PC-3 (cell line): ENCODE data around the gene SUMO3. TPM values are rescaled to one million over a fixed set of nuclear protein-coding genes. Genes with fewer than 3 reads are reported as not detected.

ENCODE experiments used
- ATAC-seq: fragments of 200-7000 bp; cut with Tn5 transposase; 2 replicates; pipeline ENCODE4 v1.9.1; 2020; ENCODE audit warnings: mild to moderate bottlenecking, moderate library complexity
- BruUV-seq: library from RNA; stranded (reverse); fragments of 400-500 nt; replicated peaks from 2 replicates; lab custom pipeline; 2021; lab: Mats Ljungman, UMichigan
- CTCF ChIA-PET: fragments of 300-600 bp; sonication (Branson Sonifier 250); formaldehyde crosslinking; loops from one replicate; lab custom pipeline; 2022; ENCODE audit warnings: antibody characterized with exemption; lab: Charles Lee
- POLR2A ChIA-PET: fragments of 300-600 bp; sonication (Branson Sonifier 250); formaldehyde crosslinking; loops from one replicate; lab custom pipeline; 2022; ENCODE audit warnings: antibody characterized with exemption; ENCODE audit not compliant: unreplicated experiment; lab: Charles Lee
- DNase-seq: peaks from one replicate; pipeline ENCODE4 v3.0.0-alpha.2; 2015
- H2AFZ ChIP-seq: fragments of 300-600 bp; sonication (generic); 2 replicates; pipeline ENCODE4 v1.6.0; 2016; ENCODE audit warnings: antibody characterized with exemption, low read length
- H3F3A ChIP-seq: fragments of 300-600 bp; sonication (generic); one replicate; pipeline ENCODE4 v1.6.0; 2017; ENCODE audit warnings: antibody characterized with exemption, low read length, control low read depth, mild to moderate bottlenecking; ENCODE audit not compliant: unreplicated experiment
- H3K27ac ChIP-seq: fragments of 300-600 bp; sonication (generic); 2 replicates; pipeline ENCODE4 v1.5.1; 2016; ENCODE audit warnings: mild to moderate bottlenecking, low read length
- H3K27me3 ChIP-seq: fragments of 300-600 bp; sonication (generic); 2 replicates; pipeline ENCODE4 v1.6.1; 2016; ENCODE audit warnings: low read length, mixed read lengths
- H3K36me3 ChIP-seq: fragments of 300-600 bp; sonication (generic); 2 replicates; pipeline ENCODE4 v1.6.1; 2016; ENCODE audit warnings: low read depth, mixed run types, low read length, mixed read lengths
- H3K4me1 ChIP-seq: fragments of 300-600 bp; sonication (generic); 2 replicates; pipeline ENCODE4 v1.5.1; 2016; ENCODE audit warnings: low read length; ENCODE audit not compliant: insufficient read depth
- H3K4me2 ChIP-seq: fragments of 300-600 bp; sonication (generic); 2 replicates; pipeline ENCODE4 v1.6.0; 2016; ENCODE audit warnings: low read length
- H3K4me3 ChIP-seq: fragments of 300-600 bp; sonication (generic); 2 replicates; pipeline ENCODE4 v1.5.1; 2016; ENCODE audit warnings: mild to moderate bottlenecking, low read length, mixed read lengths
- H3K79me2 ChIP-seq: fragments of 300-600 bp; sonication (generic); 2 replicates; pipeline ENCODE4 v1.6.1; 2017; ENCODE audit warnings: low read length, mixed read lengths
- H3K9ac ChIP-seq: fragments of 300-600 bp; sonication (generic); 2 replicates; pipeline ENCODE4 v1.6.0; 2016; ENCODE audit warnings: mild to moderate bottlenecking, low read length
- H3K9me2 ChIP-seq: fragments of 300-600 bp; sonication (generic); replicated peaks from 2 replicates; pipeline ENCODE4 v1.6.1; 2016; ENCODE audit warnings: mixed run types, low read length, mixed read lengths
- H3K9me3 ChIP-seq: fragments of 300-600 bp; sonication (generic); 2 replicates; pipeline ENCODE4 v1.6.1; 2016; ENCODE audit warnings: low read length, mixed read lengths
- H4K20me1 ChIP-seq: fragments of 300-600 bp; sonication (generic); 2 replicates; pipeline ENCODE4 v1.6.1; 2016; ENCODE audit warnings: low read length, mixed read lengths
- EZH2 ChIP-seq: fragments of 300-600 bp; sonication (generic); IDR thresholded peaks from one replicate; pipeline ENCODE4 v1.6.1; 2017; ENCODE audit warnings: antibody characterized with exemption, mild to moderate bottlenecking, low read length; ENCODE audit not compliant: unreplicated experiment
- EZH2phosphoT487 ChIP-seq: fragments of 300-600 bp; sonication (generic); IDR thresholded peaks from 2 replicates; pipeline ENCODE4 v1.6.1; 2018; ENCODE audit warnings: mild to moderate bottlenecking, antibody characterized with exemption, low read length, borderline replicate concordance
- intact Hi-C: fragments of 100-400 bp; cut with micrococcal nuclease; formaldehyde crosslinking; loops from 2 replicates; pipeline ENCODE4 v1.9.0; 2023
- total RNA-seq: library from RNA; depleted of rRNA; stranded (reverse); fragments of >200 nt; gene quantifications from 2 replicates; pipeline ENCODE4 v1.2.3, GENCODE V29; 2014
- TF ChIP-seq, protein P1 (sequence below): fragments of 300-600 bp; sonication (generic); conservative IDR thresholded peaks from 2 replicates; pipeline ENCODE4 v1.5.1; 2017; ENCODE audit warnings: antibody characterized with exemption, low read depth, mild to moderate bottlenecking, low read length

SUMO3 gene
- total RNA-seq, 1 experiment from 2014 or later = 242 TPM

DNA sequence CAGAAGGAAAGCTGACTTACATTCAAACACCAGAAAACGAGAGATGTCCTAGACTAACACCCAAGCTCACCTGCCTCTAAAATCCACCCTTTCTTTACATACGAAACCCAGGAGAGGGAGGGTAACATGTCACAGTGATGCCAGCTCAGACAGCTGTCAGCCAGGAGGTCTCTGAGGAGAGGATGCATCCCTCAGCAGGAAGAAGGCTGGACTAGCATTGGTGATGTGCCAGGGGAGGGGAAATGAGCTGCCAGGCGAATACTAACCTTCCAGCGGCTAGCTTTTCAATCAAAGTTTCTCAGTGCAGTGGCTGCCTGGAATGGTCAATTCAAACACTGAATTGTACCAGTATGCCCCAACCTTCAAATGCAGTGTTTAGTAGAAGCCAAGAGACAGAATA lies 12.6 kb downstream of the SUMO3 start:
- intact Hi-C loops = no loop called here

DNA sequence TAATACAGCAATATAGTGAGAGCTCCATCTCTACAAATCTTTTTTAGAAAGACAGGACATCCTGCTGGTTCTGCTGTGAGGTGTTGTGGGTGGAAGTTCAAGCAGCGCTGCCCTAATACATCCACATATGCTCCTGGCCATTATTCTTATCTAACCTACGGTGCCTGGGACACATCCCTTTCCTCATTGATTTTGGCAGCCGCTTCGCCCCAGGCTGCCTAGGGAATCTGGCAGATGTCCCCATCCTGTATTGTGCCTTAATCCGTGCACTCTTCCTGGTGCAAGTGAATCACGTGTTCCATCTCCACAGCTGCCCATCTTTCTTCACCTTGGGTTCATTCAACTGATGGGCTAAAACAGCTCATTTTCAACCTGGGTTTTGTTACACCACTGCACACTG lies 13.1 kb downstream of the SUMO3 start:
- no peak overlapping the region for H2AFZ ChIP-seq
- no peaks in the 10 kb centered on the region for H3K27me3 ChIP-seq
- no peaks in the 10 kb centered on the region for H3K9me3 ChIP-seq
- TF ChIP-seq EZH2 = no peak
- no peak for TF ChIP-seq EZH2phosphoT487
- TF ChIP-seq, protein P1, sequence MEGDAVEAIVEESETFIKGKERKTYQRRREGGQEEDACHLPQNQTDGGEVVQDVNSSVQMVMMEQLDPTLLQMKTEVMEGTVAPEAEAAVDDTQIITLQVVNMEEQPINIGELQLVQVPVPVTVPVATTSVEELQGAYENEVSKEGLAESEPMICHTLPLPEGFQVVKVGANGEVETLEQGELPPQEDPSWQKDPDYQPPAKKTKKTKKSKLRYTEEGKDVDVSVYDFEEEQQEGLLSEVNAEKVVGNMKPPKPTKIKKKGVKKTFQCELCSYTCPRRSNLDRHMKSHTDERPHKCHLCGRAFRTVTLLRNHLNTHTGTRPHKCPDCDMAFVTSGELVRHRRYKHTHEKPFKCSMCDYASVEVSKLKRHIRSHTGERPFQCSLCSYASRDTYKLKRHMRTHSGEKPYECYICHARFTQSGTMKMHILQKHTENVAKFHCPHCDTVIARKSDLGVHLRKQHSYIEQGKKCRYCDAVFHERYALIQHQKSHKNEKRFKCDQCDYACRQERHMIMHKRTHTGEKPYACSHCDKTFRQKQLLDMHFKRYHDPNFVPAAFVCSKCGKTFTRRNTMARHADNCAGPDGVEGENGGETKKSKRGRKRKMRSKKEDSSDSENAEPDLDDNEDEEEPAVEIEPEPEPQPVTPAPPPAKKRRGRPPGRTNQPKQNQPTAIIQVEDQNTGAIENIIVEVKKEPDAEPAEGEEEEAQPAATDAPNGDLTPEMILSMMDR = no peak
- peaks cover 12% of the 10 kb centered on the region for H3K4me1 ChIP-seq
- no peaks in the 10 kb centered on the region for H3F3A ChIP-seq
- peaks cover 13% of the 10 kb centered on the region for H4K20me1 ChIP-seq
- H3K4me2 ChIP-seq = no peak overlapping the region
- H3K36me3 ChIP-seq = peaks cover 59% of the 10 kb centered on the region
- H3K79me2 ChIP-seq = peaks cover 69% of the 10 kb centered on the region
- ChIA-PET CTCF (no interaction called here), POLR2A (no interaction called here)
- intact Hi-C loops = no loop called here
- no peak for DNase-seq
- H3K27ac ChIP-seq = no peak overlapping the region
- no peak overlapping the region for H3K4me3 ChIP-seq
- no peaks in the 10 kb centered on the region for H3K9me2 ChIP-seq
- no peak overlapping the region for H3K9ac ChIP-seq
- BruUV-seq = no TSS peak
- ATAC-seq = no peak

More for the DNA sequence above, 12.6 kb downstream of the SUMO3 start:
- BruUV-seq = no TSS peak
- DNase-seq (peak; percentile 30), ATAC-seq (no peak; the same call in 1 of the 2 replicates)
- Histone ChIP-seq H3K9me3 (no peaks in the 10 kb centered on the region), H3K27me3 (no peaks in the 10 kb centered on the region), H4K20me1 (peaks cover 8% of the 10 kb centered on the region), H3K4me3 (no peak overlapping the region), H3K36me3 (peaks cover 62% of the 10 kb centered on the region), H3K27ac (no peak overlapping the region), H3K9me2 (no peaks in the 10 kb centered on the region), H3K9ac (no peak overlapping the region), H3K4me2 (no peak overlapping the region), H2AFZ (no peak overlapping the region), H3K4me1 (peaks cover 10% of the 10 kb centered on the region), H3K79me2 (peaks cover 69% of the 10 kb centered on the region), H3F3A (no peaks in the 10 kb centered on the region)
- ChIA-PET POLR2A (no interaction called here), CTCF (no interaction called here)
- TF ChIP-seq EZH2phosphoT487 = no peak
- TF ChIP-seq EZH2 = no peak
- TF ChIP-seq, protein P1 = no peak

DNA sequence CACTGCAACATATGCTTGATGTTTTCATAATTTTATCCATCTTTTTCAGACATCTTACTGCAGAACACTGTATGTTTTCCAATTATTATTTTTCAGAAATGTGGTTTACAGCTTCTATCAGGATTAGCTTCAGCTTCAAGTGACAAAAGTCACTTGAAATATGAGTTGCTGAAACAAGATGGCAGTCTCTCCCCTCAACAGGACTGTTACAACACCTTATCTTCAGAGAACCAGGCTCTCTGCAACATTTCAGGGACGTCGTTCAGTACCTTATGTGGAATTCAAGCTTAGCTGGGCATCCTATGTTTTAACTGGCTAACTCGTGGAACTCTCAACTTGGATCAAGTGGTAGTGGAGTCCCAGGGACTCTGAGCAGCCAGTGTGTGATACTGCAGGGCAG lies 14.2 kb downstream of the SUMO3 start:
- no peak overlapping the region for H3K4me2 ChIP-seq
- peaks cover 61% of the 10 kb centered on the region for H3K36me3 ChIP-seq
- ChIA-PET POLR2A (no interaction called here), CTCF (no interaction called here)
- intact Hi-C loops = loop anchor here (2.0 kb wide), 1 partner anchor 13 kb away; no protein-coding TSS in a partner anchor
- H3K27ac ChIP-seq = no peak overlapping the region
- peaks cover 22% of the 10 kb centered on the region for H3K4me1 ChIP-seq
- no peaks in the 10 kb centered on the region for H3K9me2 ChIP-seq
- H3K4me3 ChIP-seq = no peak overlapping the region
- no peaks in the 10 kb centered on the region for H3K27me3 ChIP-seq
- peaks cover 71% of the 10 kb centered on the region for H3K79me2 ChIP-seq
- no peak overlapping the region for H3K9ac ChIP-seq
- no peak for ATAC-seq
- BruUV-seq = no TSS peak
- no peaks in the 10 kb centered on the region for H3F3A ChIP-seq
- no peak overlapping the region for H2AFZ ChIP-seq
- H4K20me1 ChIP-seq = peaks cover 24% of the 10 kb centered on the region
- H3K9me3 ChIP-seq = no peaks in the 10 kb centered on the region
- no peak for TF ChIP-seq EZH2
- TF ChIP-seq EZH2phosphoT487 = no peak
- TF ChIP-seq, protein P1 = no peak
- no peak for DNase-seq
